ENCODE measurements around the gene SLC16A13.
A peak's percentile ranks its signal among the peaks of the same experiment; 100 is the strongest.
"Not testable (repeated sequence)": the region's sequence is repeated elsewhere in the genome, so short reads cannot be mapped to it uniquely, and the experiment has no call there.

SLC16A13 gene

DNA sequence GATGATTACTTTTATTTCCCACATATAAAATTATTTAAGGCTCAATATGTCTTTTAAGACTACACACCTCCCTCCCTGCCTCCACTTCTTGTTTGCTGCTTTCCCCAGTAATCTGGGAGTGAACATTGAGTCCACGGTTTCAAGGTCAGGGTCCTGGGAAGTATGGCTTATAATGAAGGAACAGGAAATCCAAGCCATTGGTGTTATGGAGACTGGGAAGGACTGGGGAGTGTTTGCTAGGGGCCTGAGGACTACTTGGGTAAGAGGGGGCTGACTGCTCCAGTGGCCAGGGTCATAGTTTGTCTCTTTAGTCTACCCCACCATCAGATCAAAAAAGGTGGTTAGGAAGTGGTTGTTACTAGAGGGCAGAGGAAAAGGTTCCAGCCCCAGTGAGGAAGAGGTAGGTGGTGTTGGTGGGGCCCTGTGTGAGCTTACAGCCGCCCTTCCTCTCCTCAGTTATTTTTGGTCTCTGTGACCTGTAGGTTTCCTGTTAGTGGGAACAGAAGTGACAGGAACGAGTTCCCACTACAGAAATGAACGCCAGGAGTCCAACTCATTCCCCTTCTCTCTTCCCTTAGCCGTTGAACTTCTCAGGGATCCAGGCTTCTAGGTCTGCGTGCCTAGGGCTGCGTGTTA is 742 bp upstream of the SLC16A13 start:
- peak; percentile 55 for DNase-seq

GRCh38 chr17:7038025-7038862 is 2.4 kb downstream of the SLC16A13 start:
- no peak for DNase-seq

DNA sequence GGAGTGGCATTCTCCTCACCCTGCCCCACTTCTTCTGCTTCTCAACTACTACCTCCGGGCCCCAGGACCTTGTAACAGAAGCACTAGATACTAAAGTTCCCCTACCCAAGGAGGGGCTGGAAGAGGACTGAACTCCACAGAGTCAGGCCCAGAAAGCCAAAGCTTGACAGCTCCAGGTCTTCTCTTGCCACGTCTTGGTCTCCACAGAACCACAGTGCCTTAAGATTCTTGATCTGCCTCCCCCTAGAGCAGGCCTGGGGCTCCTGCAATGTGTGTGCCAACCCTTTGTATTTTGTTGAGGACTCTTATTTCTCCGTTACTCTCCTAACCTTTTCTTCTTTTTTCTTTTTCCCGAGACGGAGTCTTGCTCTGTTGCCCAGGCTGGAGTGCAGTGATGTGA is 4.0 kb downstream of the SLC16A13 start:
- no peak for DNase-seq

DNA sequence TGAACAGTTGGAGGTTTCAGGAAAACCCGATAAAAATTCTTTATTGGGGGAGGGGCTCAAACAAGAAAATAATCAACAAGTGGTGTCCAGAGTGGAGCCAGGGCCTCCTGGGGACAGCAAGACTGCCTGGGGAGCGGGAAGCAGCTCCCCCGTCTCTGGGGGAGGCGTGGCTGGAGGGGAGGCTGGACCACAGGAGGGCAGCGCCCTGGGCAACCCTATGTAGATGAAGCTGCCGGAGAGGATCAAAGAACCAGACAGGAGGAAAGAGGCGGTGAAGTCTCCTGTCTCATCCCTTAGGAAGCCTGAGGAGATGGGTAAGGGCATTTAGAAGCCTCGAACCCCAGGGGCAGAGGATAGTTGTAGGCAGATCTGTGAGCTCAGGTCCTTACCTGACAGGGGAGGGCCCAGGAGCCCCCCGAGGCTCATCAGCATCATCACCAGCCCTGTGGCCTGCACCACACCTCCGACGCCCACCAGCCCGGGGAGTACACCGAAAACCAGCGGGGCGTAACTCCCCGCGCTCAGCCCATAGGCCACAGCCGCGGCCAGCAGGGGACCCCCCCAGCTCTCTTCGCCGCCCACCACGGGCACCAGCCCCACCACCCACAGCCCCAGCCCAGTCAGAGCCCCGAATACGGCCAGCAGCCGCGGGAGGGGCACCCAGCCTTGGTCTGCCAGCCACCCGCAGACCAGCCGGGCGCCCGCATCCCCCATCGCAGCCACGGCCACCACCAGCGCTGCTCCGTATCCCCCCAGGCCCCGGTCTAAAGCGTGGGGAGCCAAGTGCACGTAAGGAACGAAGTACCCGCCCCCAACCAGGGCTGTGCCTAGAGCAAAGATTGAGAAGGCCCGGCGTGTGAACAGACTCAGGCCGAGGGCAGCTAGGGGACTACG is 6.0 kb downstream of the SLC16A13 start:
- DNase-seq = peak; percentile 27

DNA sequence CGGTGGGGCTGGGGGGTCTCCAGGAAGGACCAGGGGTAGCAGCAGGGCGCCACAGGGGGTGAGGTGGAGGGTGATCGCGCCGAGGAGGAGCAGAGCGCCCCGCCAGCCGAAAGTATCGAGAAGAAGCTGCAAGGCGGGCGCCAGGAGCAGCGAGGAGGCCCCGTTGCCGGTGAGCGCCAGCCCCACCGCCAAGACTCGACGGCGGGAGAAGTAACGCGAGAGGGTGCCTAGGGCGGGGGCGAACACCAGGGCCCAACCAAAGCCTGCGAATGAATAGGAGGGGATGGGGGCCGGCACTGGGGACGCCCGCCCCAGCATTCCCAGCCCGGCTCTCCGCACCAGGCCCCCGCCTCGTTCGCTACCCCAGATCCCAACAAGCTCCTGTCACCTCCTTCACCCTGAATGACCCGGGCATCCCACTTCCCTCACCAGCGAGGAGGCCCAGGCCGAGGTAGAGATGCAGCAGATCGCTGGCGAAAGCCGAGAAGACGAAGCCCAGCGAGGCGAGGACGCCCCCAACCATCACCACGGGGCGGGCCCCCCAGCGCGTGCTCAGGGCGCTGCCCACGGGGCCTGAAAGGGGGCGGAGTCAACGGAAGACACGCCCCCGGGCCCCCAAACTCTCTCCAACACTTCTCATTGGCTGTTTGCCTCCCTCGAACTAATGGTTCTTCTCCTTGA is 6.8 kb downstream of the SLC16A13 start:
- DNase-seq = peak; percentile 46

DNA sequence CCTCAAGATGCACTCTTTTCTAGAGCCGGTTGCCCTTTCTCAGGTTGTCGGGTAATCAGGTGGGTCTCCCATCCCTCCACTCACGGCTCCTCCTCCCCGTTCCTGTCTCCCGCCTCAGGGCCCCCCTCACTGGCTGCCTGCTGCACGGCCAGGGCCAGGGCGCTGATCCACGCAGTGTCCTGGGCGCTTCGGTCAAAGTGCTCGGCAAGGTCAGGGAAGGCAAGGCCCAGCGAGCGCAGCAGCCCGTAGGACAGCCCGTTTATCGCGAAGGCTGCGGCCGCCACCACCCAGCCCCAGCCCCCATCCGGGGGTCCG is 7.3 kb downstream of the SLC16A13 start:
- no peak for DNase-seq

- DNase-seq = peak; percentile 46
These were observed 7.8 kb downstream of the SLC16A13 start, which contains the start of gene SLC16A11 for GRCh38 chr17:7043497-7044198. Gene SLC16A11, minus strand, starts transcription at chr17:7044092. Its CDS starts 579 bp downstream, at chr17:7043513.

GRCh38 chr17:7045492-7046126 is 9.8 kb downstream of the SLC16A13 start:
- DNase-seq = peak; percentile 38

GRCh38 chr17:7046127-7046724 is 10.4 kb downstream of the SLC16A13 start:
- peak; percentile 32 for DNase-seq

DNA sequence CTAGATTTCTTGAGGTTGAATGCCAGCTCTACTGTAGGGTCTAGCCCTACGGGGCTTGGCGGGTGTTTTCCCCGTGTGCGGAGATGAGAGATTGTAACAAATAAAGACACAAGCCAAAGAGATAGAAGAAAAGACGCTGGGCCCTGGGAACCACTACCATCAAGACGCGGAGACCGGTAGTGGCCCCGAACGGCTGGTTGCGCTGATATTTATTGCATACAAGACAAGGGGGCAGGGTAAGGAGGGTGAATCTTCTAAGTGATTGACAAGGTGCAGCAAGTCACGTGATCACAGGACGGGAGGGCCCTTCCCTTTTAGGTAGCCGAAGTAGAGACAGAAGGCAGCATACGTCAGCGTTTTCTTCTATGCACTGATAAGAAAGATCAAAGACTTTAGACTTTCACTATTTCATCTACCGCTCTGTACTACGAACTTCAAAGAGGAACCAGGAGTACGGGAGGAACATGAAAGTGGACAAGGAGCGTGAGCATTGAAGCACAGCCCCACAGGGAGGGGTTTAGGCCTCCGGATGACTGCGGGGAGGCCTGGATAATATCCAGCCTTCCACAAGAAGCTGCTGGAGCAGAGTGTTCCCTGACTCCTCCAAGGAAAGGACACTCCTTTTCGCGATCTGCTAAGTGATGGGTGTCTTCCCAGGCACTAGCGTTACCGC is 11.0 kb downstream of the SLC16A13 start:
- peak; percentile 72 for DNase-seq

GRCh38 chr17:7047566-7047965 is 11.8 kb downstream of the SLC16A13 start:
- DNase-seq = peak; percentile 51

- no peak for DNase-seq
These were observed 13.2 kb downstream of the SLC16A13 start for GRCh38 chr17:7048968-7049367.

- DNase-seq = not testable (repeated sequence)
These were observed 14.8 kb downstream of the SLC16A13 start for GRCh38 chr17:7050583-7050982.

- DNase-seq = no peak
These were observed 20.6 kb downstream of the SLC16A13 start for GRCh38 chr17:7056386-7056785.

DNA sequence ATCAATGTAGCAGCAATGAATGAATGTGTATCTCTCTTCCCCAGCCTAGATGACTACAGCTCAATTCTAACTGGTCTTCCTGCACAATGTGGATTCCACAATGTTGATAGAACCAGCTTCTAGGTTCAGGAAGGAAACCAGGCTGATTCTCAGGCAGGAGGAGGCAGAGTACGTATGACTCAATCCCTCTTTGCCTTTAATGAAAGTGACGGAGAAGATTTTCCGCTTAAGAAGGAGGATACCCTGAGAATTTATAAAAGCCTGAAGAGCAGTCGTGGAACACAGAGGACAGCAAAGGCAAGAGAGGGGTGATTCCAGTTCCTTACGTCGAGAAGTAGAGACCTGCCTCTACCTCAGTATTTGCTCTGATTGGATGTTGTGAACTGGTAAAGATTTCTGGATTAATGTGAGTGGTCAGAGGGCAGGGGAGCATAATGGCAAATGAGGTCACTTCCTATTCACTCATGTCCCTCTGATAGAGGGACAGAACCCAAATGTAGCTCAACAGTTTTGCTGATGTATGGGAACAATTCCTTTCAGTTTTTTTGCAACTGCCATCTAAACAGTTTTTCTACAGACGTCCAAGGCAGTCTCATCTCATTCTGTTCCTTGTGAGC is 23.1 kb downstream of the SLC16A13 start:
- no peak for DNase-seq

DNA sequence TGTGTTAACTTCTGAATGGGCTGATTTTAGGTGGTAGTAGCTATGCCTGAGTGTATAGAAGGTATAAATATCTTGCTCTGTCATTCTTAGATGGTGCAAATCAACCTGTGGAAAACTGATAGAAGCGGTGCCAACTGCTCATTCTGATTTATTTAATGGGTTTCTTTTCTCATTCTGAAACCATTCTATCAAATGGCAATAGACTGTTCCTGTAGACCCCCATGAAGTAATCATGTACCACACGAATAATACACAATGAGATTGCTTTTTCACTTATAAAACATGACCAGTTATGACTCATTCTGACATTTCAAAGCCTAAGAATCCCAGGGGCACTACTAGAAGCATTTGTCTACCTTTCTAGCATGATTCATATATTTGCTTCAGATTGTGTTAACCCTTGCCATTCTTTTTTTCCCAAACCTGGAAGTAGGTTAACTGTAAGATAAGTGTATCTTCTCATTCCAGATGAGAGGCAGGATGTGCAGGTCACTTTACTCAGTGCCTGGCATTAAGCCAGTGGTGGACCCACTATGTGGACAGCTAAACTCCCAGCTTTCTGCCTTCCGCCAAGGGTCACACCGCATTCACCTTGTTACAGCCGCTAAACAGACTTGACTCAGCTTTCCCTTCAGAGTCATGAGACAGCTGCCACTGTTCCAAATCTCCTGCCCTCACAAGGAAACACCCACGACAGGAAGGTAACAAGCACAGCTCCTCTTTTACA is 24.5 kb downstream of the SLC16A13 start:
- peak; percentile 49 for DNase-seq

DNA sequence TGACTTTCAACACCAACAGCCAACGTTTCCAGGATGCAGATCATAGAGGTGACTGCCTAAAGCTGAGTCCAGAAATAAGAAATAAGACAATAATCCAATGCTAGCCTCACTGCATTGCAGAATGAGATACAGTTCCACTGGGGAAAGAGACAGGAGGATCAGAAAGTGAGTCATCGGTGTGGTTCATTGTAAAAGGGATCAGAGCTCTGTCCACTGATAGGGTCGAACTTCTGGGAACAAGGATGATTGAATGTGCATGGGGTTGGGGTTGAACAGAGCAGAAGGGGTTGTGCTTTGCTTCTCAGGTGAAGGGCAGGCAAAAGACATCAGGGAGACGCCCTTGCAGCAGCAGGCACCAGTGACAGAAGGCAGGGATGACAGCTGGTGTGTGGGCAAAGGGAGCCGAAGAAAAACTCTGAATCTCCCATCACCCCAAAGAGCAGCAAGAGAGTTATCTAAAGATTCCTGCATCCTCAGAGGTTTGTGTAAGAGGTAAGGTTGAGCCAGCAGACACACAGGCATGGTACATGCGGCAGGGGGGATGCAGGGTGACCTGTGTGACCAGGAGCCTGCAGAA is 27.8 kb downstream of the SLC16A13 start:
- no peak for DNase-seq

- no peak for DNase-seq
These were observed 28.4 kb downstream of the SLC16A13 start for GRCh38 chr17:7064261-7064660.

DNA sequence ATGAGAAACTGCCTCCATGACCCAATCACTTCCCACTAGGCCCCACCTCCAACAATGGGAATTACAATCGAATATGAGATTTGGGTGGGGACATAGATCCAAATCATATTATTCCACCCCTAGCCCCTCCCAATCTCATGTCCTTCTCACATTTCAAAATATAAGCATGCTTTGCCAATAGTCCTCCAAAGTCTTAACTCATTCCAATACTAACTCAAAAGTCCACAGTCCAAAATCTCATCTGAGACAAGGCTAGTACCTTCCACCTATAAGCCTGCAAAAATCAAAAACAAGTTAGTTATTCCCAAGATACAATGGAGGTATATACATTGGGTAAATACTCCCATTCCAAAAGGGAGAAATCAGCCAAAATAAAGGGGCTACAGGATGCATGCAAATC is 31.4 kb downstream of the SLC16A13 start:
- no peak for DNase-seq

Data from activated naive CD4-positive, alpha-beta T cell treated with Interleukin-2 at 50 U/mL for 16 hours (primary cell).